ENCODE data around the gene UBE2E2. TPM values are rescaled to one million over a fixed set of nuclear protein-coding genes. Genes with fewer than 3 reads are reported as not detected.

UBE2E2 gene
- total RNA-seq, 1 donor from 2014 or later: 34.1 TPM

- DNase-seq (ENCODE audit: low read depth, low spot score): no peak
Measured at GRCh38 chr3:23193831-23194230, 9.3 kb upstream of the UBE2E2 start.

- no peak for DNase-seq (ENCODE audit: low read depth, low spot score)
Measured at GRCh38 chr3:23198801-23199200, 4.3 kb upstream of the UBE2E2 start.

- no peak for DNase-seq (ENCODE audit: low read depth, low spot score)
Measured at GRCh38 chr3:23199649-23200048, 3.5 kb upstream of the UBE2E2 start.

GRCh38 chr3:23201154-23201838, 1.8 kb upstream of the UBE2E2 start:
- no peak for DNase-seq (ENCODE audit: low read depth, low spot score)

- no peak for DNase-seq (ENCODE audit: low read depth, low spot score)
Measured at GRCh38 chr3:23202203-23202920, 765 bp upstream of the UBE2E2 start.

GRCh38 chr3:23203708-23204330, 692 bp downstream of the UBE2E2 start:
- no peak for DNase-seq (ENCODE audit: low read depth, low spot score)

- no peak for DNase-seq (ENCODE audit: low read depth, low spot score)
Measured at GRCh38 chr3:23206366-23206765, 3.2 kb downstream of the UBE2E2 start.

GRCh38 chr3:23209103-23209502, 6.0 kb downstream of the UBE2E2 start:
- DNase-seq (ENCODE audit: low read depth, low spot score): no peak

- DNase-seq (ENCODE audit: low read depth, low spot score): no peak
Measured at GRCh38 chr3:23209747-23210487, 6.8 kb downstream of the UBE2E2 start.

- DNase-seq (ENCODE audit: low read depth, low spot score): no peak
Measured at GRCh38 chr3:23213813-23214212, 10.7 kb downstream of the UBE2E2 start.

GRCh38 chr3:23217872-23218554, 14.9 kb downstream of the UBE2E2 start:
- DNase-seq (ENCODE audit: low read depth, low spot score): no peak

GRCh38 chr3:23219117-23219516, 16.0 kb downstream of the UBE2E2 start:
- DNase-seq (ENCODE audit: low read depth, low spot score): no peak

- no peak for DNase-seq (ENCODE audit: low read depth, low spot score)
Measured at GRCh38 chr3:23219552-23219951, 16.4 kb downstream of the UBE2E2 start.

- DNase-seq (ENCODE audit: low read depth, low spot score): no peak
Measured at GRCh38 chr3:23221136-23221535, 18.0 kb downstream of the UBE2E2 start.

GRCh38 chr3:23232016-23232415, 28.9 kb downstream of the UBE2E2 start:
- no peak for DNase-seq (ENCODE audit: low read depth, low spot score)

GRCh38 chr3:23232854-23233253, 29.7 kb downstream of the UBE2E2 start:
- no peak for DNase-seq (ENCODE audit: low read depth, low spot score)

- no peak for DNase-seq (ENCODE audit: low read depth, low spot score)
Measured at GRCh38 chr3:23235264-23235663, 32.1 kb downstream of the UBE2E2 start.

GRCh38 chr3:23236890-23237289, 33.8 kb downstream of the UBE2E2 start:
- no peak for DNase-seq (ENCODE audit: low read depth, low spot score)

- no peak for DNase-seq (ENCODE audit: low read depth, low spot score)
Measured at GRCh38 chr3:23238156-23238555, 35.0 kb downstream of the UBE2E2 start.

- DNase-seq (ENCODE audit: low read depth, low spot score): no peak
Measured at GRCh38 chr3:23238578-23238977, 35.5 kb downstream of the UBE2E2 start.
